PFSK-1 (cell line): ENCODE data around the gene DAGLA.

Source experiments
- POLR2AphosphoS5 ChIP-seq: IDR thresholded peaks from 2 replicates; pipeline ENCODE4 v1.6.1; 2012; ENCODE audit warnings: low read depth, mild to moderate bottlenecking, control low read depth, low read length, moderate library complexity
- REST ChIP-seq, 2 experiments: IDR thresholded peaks; 2 replicates each; pipeline versions ENCODE4 v1.6.1 to v1.8.0; 2011 to 2012; ENCODE audit warnings: low read depth in 2 of 2, low read length in 2 of 2, control low read depth in 1 of 2, inconsistent platforms in 1 of 2, mild to moderate bottlenecking in 1 of 2, moderate library complexity in 1 of 2; ENCODE audit not compliant: insufficient read depth in 1 of 2
- SIN3A ChIP-seq: IDR thresholded peaks from 2 replicates; pipeline ENCODE4 v1.6.1; 2012; ENCODE audit warnings: mild to moderate bottlenecking, low read length, moderate library complexity, borderline replicate concordance; ENCODE audit not compliant: insufficient read depth

GRCh38 chr11:61730240-61730994 is 50.2 kb downstream of the DAGLA start:
- TF ChIP-seq REST (IDR thresholded peaks at IDR 0.05; ENCODE audit: insufficient read depth in 1 of 2, low read depth in 2 of 2, low read length in 2 of 2) (no peak), POLR2AphosphoS5 (no peak), SIN3A (no peak)
